Psoas muscle (tissue), 8 donors: ENCODE results near the gene PPP1R15A. TPM values are rescaled to one million over a fixed set of nuclear protein-coding genes. Genes with fewer than 3 reads are reported as not detected.
A peak's percentile ranks its signal among the peaks of the same experiment; 100 is the strongest.
"Not testable (repeated sequence)": the region's sequence is repeated elsewhere in the genome, so short reads cannot be mapped to it uniquely, and the experiment has no call there.

Source experiments
- ATAC-seq, 4 donors: fragments of 200-7000 bp; cut with Tn5 transposase; one replicate each; pipeline ENCODE4 v1.9.1; 2020; ENCODE audit warnings: moderate library complexity in 3 of 4, mild to moderate bottlenecking in 2 of 4
- DNase-seq, 2 donors: peaks; one replicate each; pipeline ENCODE4 v3.0.0-alpha.2; 2020
- H3K27ac ChIP-seq: fragments of 200-600 bp; one replicate; pipeline ENCODE4 v1.8.0; 2022
- H3K27me3 ChIP-seq, 3 donors: fragments of 200-600 bp in 1 of 3; one replicate each; pipeline versions ENCODE4 v1.6.1 to v1.8.0; 2013 to 2022; ENCODE audit warnings: low read length in 2 of 3, mild to moderate bottlenecking in 2 of 3, moderate library complexity in 1 of 3; ENCODE audit not compliant: insufficient read depth in 3 of 3
- H3K36me3 ChIP-seq, 2 donors: fragments of 200-600 bp in 1 of 2; one replicate each; pipeline versions ENCODE4 v1.6.1 to v1.8.0; 2013 to 2022; ENCODE audit warnings: low read depth in 1 of 2, mild to moderate bottlenecking in 1 of 2, moderate library complexity in 1 of 2; ENCODE audit not compliant: insufficient read depth in 1 of 2
- H3K4me1 ChIP-seq: fragments of 200-600 bp; one replicate; pipeline ENCODE4 v1.8.0; 2022
- H3K4me3 ChIP-seq: fragments of 200-600 bp; one replicate; pipeline ENCODE4 v1.8.0; 2022; ENCODE audit warnings: mild to moderate bottlenecking
- H3K9me3 ChIP-seq: fragments of 200-600 bp; one replicate; pipeline ENCODE4 v1.8.0; 2022
- CTCF ChIP-seq: fragments of 200-600 bp; IDR thresholded peaks from one replicate; pipeline ENCODE4 v1.8.0; 2022; ENCODE audit warnings: antibody characterized with exemption
- WGBS, 3 donors: extraction: QIAGEN DNeasy Blood & Tissue Kit; methylation state at CpG; one replicate each; pipeline versions ENCODE4 v1.1.6 to v1.1.7; 2013; 5-methylcytosine and 5-hydroxymethylcytosine counted together
- intact Hi-C, 2 donors: fragments of 100-400 bp; cut with DNase I; formaldehyde crosslinking; loops; one replicate each; pipeline versions ENCODE4 v1.11.0 to v1.14.2; 2022
- polyA plus RNA-seq, 3 donors: library from polyadenylated mRNA; stranded (reverse); fragments of 200-250 nt; gene quantifications; one replicate each; pipeline ENCODE4 v1.2.3, GENCODE V29; 2013
- total RNA-seq, 4 donors: library from RNA; stranded (reverse); fragmentation: NEBNext Ultra II Directional in 2 of 4; extraction: Animal tissue kit (Norgen Biotek cat#: 25700) in 2 of 4; gene quantifications; one replicate each; pipeline versions ENCODE4 v1.2.1 to v1.2.4, GENCODE V29; 2021 to 2023
- donor health status: healthy with polysubstance abuse.
- donor health status: DM: no; HTN: no; CAD: no; lungs with moderate emphysema.
- donor health status: Bipolar disorder and iron deficiency.
- donor health status: healthy.
- donor health status: DM: yes; HTN: yes; CAD: no.
- donor health status: DM: no; HTN: no; CAD: no.
- donor health status: DM: no; HTN: no; CAD: no.
- donor health status: DM: yes; HTN: yes; CAD: no.

The PPP1R15A gene
- total and polyA plus RNA-seq, 7 donors = 34.5 to 93.4 (median 61.1) TPM

- TF ChIP-seq CTCF = no peak
- Histone ChIP-seq H3K9me3 (no peaks in the 10 kb centered on the region), H3K27me3 (no peaks in the 10 kb centered on the region), H3K4me3 (peak overlapping the region; percentile 54), H3K27ac (peak overlapping the region; percentile 79), H3K4me1 (peaks cover 16% of the 10 kb centered on the region), H3K36me3 (no peaks in the 10 kb centered on the region)
- intact Hi-C loops = no loop called here
- 58 to 67% (median 60%) methylated on average over 14 of the region's 14 CpGs for WGBS, 3 donors
- ATAC-seq (no peak), DNase-seq (no peak)
Observed at GRCh38 chr19:48867123-48867745, 5.0 kb upstream of the PPP1R15A start.

GRCh38 chr19:48867746-48868113 is 4.5 kb upstream of the PPP1R15A start:
- peak overlapping the region; percentile 79 for H3K27ac ChIP-seq
- peaks cover 16% of the 10 kb centered on the region for H3K4me1 ChIP-seq
- H3K27me3 ChIP-seq = no peaks in the 10 kb centered on the region
- ATAC-seq (no peak), DNase-seq (no peak)
- peak overlapping the region; percentile 54 for H3K4me3 ChIP-seq
- 38 to 58% (median 53%) methylated on average over 6 to 7 of the region's 7 CpGs for WGBS, 3 donors
- intact Hi-C loops = no loop called here
- no peaks in the 10 kb centered on the region for H3K9me3 ChIP-seq
- no peaks in the 10 kb centered on the region for H3K36me3 ChIP-seq
- TF ChIP-seq CTCF = no peak

GRCh38 chr19:48868114-48868886 is 3.9 kb upstream of the PPP1R15A start, which contains the start of gene PLEKHA4:
PLEKHA4 (minus strand) TSS chr19:48868617; CDS start chr19:48867620, 997 bp downstream.
- Histone ChIP-seq H3K27ac (peak within 1 kb of the TSS; percentile 79), H3K9me3 (no peaks in the 10 kb centered on the region), H3K27me3 (no peaks in the 10 kb centered on the region), H3K4me1 (peaks cover 12% of the 10 kb centered on the region), H3K36me3 (peaks cover 0 to under 1% of the 10 kb centered on the region in 2 donors), H3K4me3 (peak within 1 kb of the TSS; percentile 54)
- ATAC-seq (peak in 2 of 4 donors; percentile 21 to 35), DNase-seq (peak; percentile 85 to 88)
- WGBS, 3 donors = 14 to 31% (median 17%) methylated on average over 10 to 11 of the region's 11 CpGs
- intact Hi-C loops = no loop called here
- no peak for TF ChIP-seq CTCF

- WGBS, 3 donors = 94 to 97% (median 96%) methylated on average over 9 of the region's 9 CpGs
- Histone ChIP-seq H3K27me3 (no peaks in the 10 kb centered on the region), H3K9me3 (no peaks in the 10 kb centered on the region), H3K27ac (no peak overlapping the region), H3K4me3 (no peak overlapping the region), H3K4me1 (peaks cover 19% of the 10 kb centered on the region), H3K36me3 (peaks cover 0 to 18% of the 10 kb centered on the region in 2 donors)
- intact Hi-C loops = loop anchor here in 1 of 2 donors (5.0 kb wide), 1 partner anchor 97 kb away; the partner anchor contains the start of gene FTL
- ATAC-seq (no peak), DNase-seq (no peak)
- no peak for TF ChIP-seq CTCF
Observed at GRCh38 chr19:48870048-48870447, 2.2 kb upstream of the PPP1R15A start.

GRCh38 chr19:48871471-48872181 is 595 bp upstream of the PPP1R15A start:
- Histone ChIP-seq H3K4me3 (peak overlapping the region; percentile 99), H3K4me1 (peaks cover 31% of the 10 kb centered on the region), H3K27ac (peak overlapping the region; percentile 100), H3K36me3 (peaks cover 0 to 33% of the 10 kb centered on the region in 2 donors)
- intact Hi-C loops = loop anchor here in 1 of 2 donors (5.0 kb wide), 1 partner anchor 96 kb away; the partner anchor contains the start of gene FTL
- 81 to 87% (median 82%) methylated on average over 24 to 31 of the region's 31 CpGs for WGBS, 3 donors
- not testable (repeated sequence) for H3K27me3 ChIP-seq, ATAC-seq, DNase-seq, H3K9me3 ChIP-seq
